ENCODE results near the gene CDKAL1. TPM values are rescaled to one million over a fixed set of nuclear protein-coding genes. Genes with fewer than 3 reads are reported as not detected.

The CDKAL1 gene
- total and polyA plus RNA-seq, 11 donors = 3.2 to 14.3 (median 9.3) TPM

- H3K4me1 ChIP-seq = peaks cover 0 to 6% (median 0%) of the 10 kb centered on the region in 12 donors
- 46 to 63% (median 61%) methylated on average over 2 of the region's 2 CpGs for WGBS, 4 donors
These were observed 550.4 kb downstream of the CDKAL1 start for GRCh38 chr6:21084656-21085055.

GRCh38 chr6:21085211-21085610 lies 551.0 kb downstream of the CDKAL1 start:
- Histone ChIP-seq H3K36me3 (no peaks in the 10 kb centered on the region), H3K27ac (no peak overlapping the region), H3K4me3 (no peak overlapping the region), H3K27me3 (no peaks in the 10 kb centered on the region), H3K4me1 (peaks cover 0 to 2% (median 0%) of the 10 kb centered on the region in 12 donors), H3K9me3 (no peaks in the 10 kb centered on the region)
- no peak for TF ChIP-seq CTCF (IDR thresholded peaks at IDR 0.05)
- no peak for TF ChIP-seq POLR2A (IDR thresholded peaks at IDR 0.05)
- WGBS, 4 donors = 90 to 96% (median 92%) methylated on average over 3 of the region's 3 CpGs
- intact Hi-C loops (cut with DNase I) = no loop called here
- DNase-seq (no peak), ATAC-seq (no peak)

More at GRCh38 chr6:21084656-21085055, 550.4 kb downstream of the CDKAL1 start:
- ATAC-seq = no peak
- H3K27me3 ChIP-seq = no peaks in the 10 kb centered on the region
- TF ChIP-seq CTCF (IDR thresholded peaks at IDR 0.05) (no peak), POLR2A (IDR thresholded peaks at IDR 0.05) (no peak)
- H3K27ac ChIP-seq = no peak overlapping the region
- intact Hi-C loops (cut with DNase I) = no loop called here
- H3K9me3 ChIP-seq = no peaks in the 10 kb centered on the region
- no peaks in the 10 kb centered on the region for H3K36me3 ChIP-seq
- DNase-seq = no peak
- no peak overlapping the region for H3K4me3 ChIP-seq

GRCh38 chr6:21085643-21086042 lies 551.4 kb downstream of the CDKAL1 start:
- H3K27ac ChIP-seq = no peak overlapping the region
- H3K27me3 ChIP-seq = no peaks in the 10 kb centered on the region
- H3K4me1 ChIP-seq = no peaks in the 10 kb centered on the region
- H3K9me3 ChIP-seq = no peaks in the 10 kb centered on the region
- DNase-seq = no peak
- no peak for ATAC-seq
- WGBS, 4 donors = 95 to 99% (median 97%) methylated on average over 3 of the region's 3 CpGs
- no peak overlapping the region for H3K4me3 ChIP-seq
- TF ChIP-seq CTCF (IDR thresholded peaks at IDR 0.05) (no peak), POLR2A (IDR thresholded peaks at IDR 0.05) (no peak)
- no peaks in the 10 kb centered on the region for H3K36me3 ChIP-seq
- intact Hi-C loops (cut with DNase I) = no loop called here

GRCh38 chr6:21087188-21087587 lies 552.9 kb downstream of the CDKAL1 start:
- intact Hi-C loops (cut with DNase I) = no loop called here
- Histone ChIP-seq H3K36me3 (no peaks in the 10 kb centered on the region), H3K4me3 (no peak overlapping the region), H3K4me1 (no peaks in the 10 kb centered on the region), H3K27me3 (no peaks in the 10 kb centered on the region), H3K27ac (no peak overlapping the region), H3K9me3 (no peaks in the 10 kb centered on the region)
- WGBS, 4 donors = 94 to 99% (median 98%) methylated on average over 4 of the region's 4 CpGs
- ATAC-seq (no peak), DNase-seq (no peak)
- TF ChIP-seq CTCF (IDR thresholded peaks at IDR 0.05) = no peak
- TF ChIP-seq POLR2A (IDR thresholded peaks at IDR 0.05) = no peak
